CD8-positive, alpha-beta memory T cell (primary cell): ENCODE measurements around the gene NDUFAF8. TPM values are rescaled to one million over a fixed set of nuclear protein-coding genes. Genes with fewer than 3 reads are reported as not detected.

Experiments used
- CTCF ChIA-PET: fragments of 350-600 bp; sonication (Branson Sonifier 250); formaldehyde crosslinking; loops from one replicate; lab custom pipeline; 2021; ENCODE audit warnings: antibody characterized with exemption; lab: Charles Lee
- POLR2A ChIA-PET: fragments of 350-600 bp; sonication (Branson Sonifier 250); formaldehyde crosslinking; loops from one replicate; lab custom pipeline; 2021; ENCODE audit warnings: antibody characterized with exemption; lab: Charles Lee
- DNase-seq, 5 donors: peaks; one replicate each; pipeline versions ENCODE4 v3.0.0 to v3.0.0-alpha.2; 2020 to 2022; ENCODE audit warnings: mixed read lengths in 1 of 5
- H3K27ac ChIP-seq: one replicate; pipeline ENCODE4 v1.7.0; 2013; ENCODE audit warnings: low read depth, mild to moderate bottlenecking, low read length, moderate library complexity
- H3K27me3 ChIP-seq: 2 replicates; pipeline ENCODE4 v1.7.0; 2013; ENCODE audit warnings: low read length, mild to moderate bottlenecking; ENCODE audit not compliant: insufficient read depth, poor library complexity, severe bottlenecking
- H3K36me3 ChIP-seq: 2 replicates; pipeline ENCODE4 v1.7.0; 2013; ENCODE audit warnings: mild to moderate bottlenecking, low read length, moderate library complexity; ENCODE audit not compliant: insufficient read depth
- H3K4me1 ChIP-seq: 2 replicates; pipeline ENCODE4 v1.7.0; 2013; ENCODE audit warnings: mild to moderate bottlenecking, low read length, moderate library complexity; ENCODE audit not compliant: insufficient read depth
- H3K4me3 ChIP-seq: 2 replicates; pipeline ENCODE4 v1.7.0; 2013; ENCODE audit warnings: mild to moderate bottlenecking, low read length
- H3K9me3 ChIP-seq: 2 replicates; pipeline ENCODE4 v1.7.0; 2013; ENCODE audit warnings: mild to moderate bottlenecking, low read length
- H3K27ac Mint-ChIP-seq, 8 donors: one replicate each; pipeline ENCODE4 v1.8.0; 2020 to 2021; ENCODE audit warnings: mixed read lengths in 8 of 8, mild to moderate bottlenecking in 6 of 8, inconsistent platforms in 3 of 8, moderate library complexity in 3 of 8
- H3K27me3 Mint-ChIP-seq, 2 donors: one replicate each; pipeline ENCODE4 v1.8.0; 2020 to 2021; ENCODE audit warnings: mixed read lengths in 2 of 2, mild to moderate bottlenecking in 1 of 2, moderate library complexity in 1 of 2
- H3K36me3 Mint-ChIP-seq, 3 donors: one replicate each; pipeline ENCODE4 v1.8.0; 2020 to 2021; ENCODE audit warnings: mixed read lengths in 3 of 3, inconsistent platforms in 1 of 3, mild to moderate bottlenecking in 1 of 3
- H3K4me1 Mint-ChIP-seq, 3 donors: one replicate each; pipeline ENCODE4 v1.8.0; 2020 to 2021; ENCODE audit warnings: mixed read lengths in 3 of 3, inconsistent platforms in 1 of 3, mild to moderate bottlenecking in 1 of 3
- H3K4me3 Mint-ChIP-seq, 7 donors: one replicate each; pipeline ENCODE4 v1.8.0; 2020 to 2021; ENCODE audit warnings: mixed read lengths in 7 of 7, mild to moderate bottlenecking in 6 of 7, moderate library complexity in 4 of 7, inconsistent platforms in 2 of 7
- H3K9me3 Mint-ChIP-seq, 5 donors: one replicate each; pipeline ENCODE4 v1.8.0; 2020 to 2022; ENCODE audit warnings: mixed read lengths in 5 of 5, mild to moderate bottlenecking in 3 of 5, moderate library complexity in 2 of 5, inconsistent platforms in 1 of 5
- polyA plus RNA-seq: library from polyadenylated mRNA; unstranded; fragments of 300-500 nt; fragmentation: Illumina TruSeq; gene quantifications from one replicate; pipeline ENCODE4 v1.2.3, GENCODE V29; 2021
- total RNA-seq, 2 experiments: library from RNA; stranded (reverse); gene quantifications; one replicate each; pipeline ENCODE4 v1.2.3, GENCODE V29; 2021

Gene NDUFAF8
- total and polyA plus RNA-seq, 3 experiments from 2014 or later: 76.4 to 138 (median 136) TPM

DNA sequence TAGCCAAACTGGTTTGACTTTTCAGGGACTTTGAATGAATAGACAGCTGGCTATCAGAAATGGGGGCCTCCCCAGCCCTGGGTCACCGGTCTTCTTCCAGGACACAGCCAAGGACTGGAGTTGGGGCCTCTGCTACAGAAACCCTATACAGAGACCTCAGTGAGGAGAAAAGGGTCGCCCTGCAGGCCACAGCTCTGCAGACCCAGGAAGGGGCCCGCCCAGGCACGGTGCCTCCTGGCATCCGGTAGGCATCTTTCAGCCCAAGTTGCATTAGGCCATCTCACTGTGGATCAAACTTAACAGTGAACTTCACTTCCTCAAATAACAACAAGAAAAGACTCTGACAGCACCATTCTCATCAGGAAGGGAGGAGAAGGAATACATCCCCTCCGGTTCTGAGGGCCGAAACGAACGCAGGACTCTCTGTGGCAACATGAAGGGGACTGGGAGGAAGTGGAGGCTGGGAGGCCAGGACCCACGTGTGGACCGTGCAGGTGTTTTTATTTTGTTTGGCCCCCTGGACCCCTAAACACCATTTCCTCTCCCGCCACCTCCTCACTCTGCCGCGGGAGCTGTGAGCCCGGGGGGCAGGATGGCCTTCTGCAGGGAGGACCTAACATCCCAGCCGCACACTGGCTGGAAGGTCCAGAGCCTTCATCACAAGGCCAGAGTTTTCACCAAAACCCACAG, 48.8 kb downstream of the NDUFAF8 start:
- Histone ChIP-seq H3K9me3 (no peaks in the 10 kb centered on the region), H3K27me3 (no peaks in the 10 kb centered on the region), H3K4me3 (no peak overlapping the region), H3K27ac (no peak overlapping the region), H3K4me1 (peaks cover 28% of the 10 kb centered on the region), H3K36me3 (peaks cover 4% of the 10 kb centered on the region)
- Mint-ChIP-seq H3K4me3 (peak overlapping the region in 3 of 7 donors; percentile 54 to 67 (median 66)), H3K36me3 (peaks cover 0 to 44% (median 9%) of the 10 kb centered on the region in 3 donors), H3K27me3 (no peaks in the 10 kb centered on the region), H3K4me1 (peaks cover 37 to 59% (median 59%) of the 10 kb centered on the region in 3 donors), H3K9me3 (no peaks in the 10 kb centered on the region), H3K27ac (peak overlapping the region in 7 of 8 donors; percentile 50 to 96 (median 78))
- ChIA-PET CTCF (no interaction called here), POLR2A (interaction anchor here (0.6 kb wide), 1 partner anchor 643 kb away, joined by 4 read pairs; no protein-coding TSS in a partner anchor)
- DNase-seq: no peak

DNA sequence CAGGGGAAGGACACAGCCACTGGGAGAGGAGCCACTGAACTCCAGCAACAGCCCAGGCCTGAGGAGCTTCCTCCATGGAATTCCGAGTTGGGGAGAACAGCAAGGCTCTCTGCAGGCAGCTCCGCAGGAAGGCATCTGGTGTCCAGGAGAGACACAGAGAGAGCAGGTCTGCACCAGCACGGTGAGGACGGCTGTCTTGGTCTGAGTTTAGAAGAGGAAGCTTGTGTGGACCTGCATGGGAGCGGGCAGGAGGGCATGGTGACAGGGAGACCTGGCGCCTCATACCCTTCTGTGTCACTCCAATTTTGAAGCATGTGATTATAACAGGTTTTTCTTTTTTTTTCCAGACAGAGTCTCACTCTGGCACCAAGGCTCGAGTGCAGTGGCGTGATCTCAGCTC, 49.6 kb downstream of the NDUFAF8 start:
- H3K4me1 ChIP-seq: peaks cover 34% of the 10 kb centered on the region
- peaks cover 0 to 44% (median 9%) of the 10 kb centered on the region in 3 donors for H3K36me3 Mint-ChIP-seq
- CTCF ChIA-PET: no interaction called here
- no peaks in the 10 kb centered on the region for H3K27me3 Mint-ChIP-seq
- peak overlapping the region in 2 of 8 donors; percentile 33 to 96 for H3K27ac Mint-ChIP-seq
- peaks cover 4% of the 10 kb centered on the region for H3K36me3 ChIP-seq
- no peak overlapping the region for H3K4me3 Mint-ChIP-seq
- H3K27me3 ChIP-seq: no peaks in the 10 kb centered on the region
- DNase-seq: no peak
- no peaks in the 10 kb centered on the region for H3K9me3 ChIP-seq
- no peaks in the 10 kb centered on the region for H3K9me3 Mint-ChIP-seq
- no peak overlapping the region for H3K27ac ChIP-seq
- POLR2A ChIA-PET: no interaction called here
- peaks cover 39 to 67% (median 66%) of the 10 kb centered on the region in 3 donors for H3K4me1 Mint-ChIP-seq
- no peak overlapping the region for H3K4me3 ChIP-seq

DNA sequence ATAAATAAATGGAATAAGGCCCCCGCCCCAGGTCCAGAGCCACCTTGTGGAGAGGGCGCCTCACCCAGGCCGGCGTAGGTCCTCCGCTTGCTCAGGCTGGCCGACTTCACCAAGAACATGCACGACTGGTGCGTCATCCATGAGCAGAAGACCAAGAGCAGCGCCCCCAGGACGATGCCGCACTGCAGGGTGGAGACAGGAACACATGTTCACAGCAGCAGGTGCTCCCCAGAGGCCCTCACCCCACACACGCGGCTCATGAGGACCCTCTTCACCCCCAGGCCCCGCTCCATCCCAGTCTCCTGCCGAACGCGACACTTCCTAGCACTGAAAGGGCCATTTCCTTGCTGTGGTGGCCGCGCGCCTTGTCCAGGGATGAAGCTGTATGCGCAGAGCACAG, 50.5 kb downstream of the NDUFAF8 start:
- POLR2A ChIA-PET: no interaction called here
- Histone ChIP-seq H3K9me3 (no peaks in the 10 kb centered on the region), H3K4me1 (peaks cover 36% of the 10 kb centered on the region), H3K36me3 (peaks cover 4% of the 10 kb centered on the region), H3K27ac (no peak overlapping the region), H3K27me3 (no peaks in the 10 kb centered on the region), H3K4me3 (no peak overlapping the region)
- peak overlapping the region in 2 of 8 donors; percentile 44 to 45 for H3K27ac Mint-ChIP-seq
- peaks cover 0 to 44% (median 9%) of the 10 kb centered on the region in 3 donors for H3K36me3 Mint-ChIP-seq
- no peak for DNase-seq
- H3K4me1 Mint-ChIP-seq: peaks cover 43 to 71% (median 70%) of the 10 kb centered on the region in 3 donors
- H3K4me3 Mint-ChIP-seq: no peak overlapping the region
- CTCF ChIA-PET: no interaction called here
- H3K9me3 Mint-ChIP-seq: no peaks in the 10 kb centered on the region
- no peaks in the 10 kb centered on the region for H3K27me3 Mint-ChIP-seq

DNA sequence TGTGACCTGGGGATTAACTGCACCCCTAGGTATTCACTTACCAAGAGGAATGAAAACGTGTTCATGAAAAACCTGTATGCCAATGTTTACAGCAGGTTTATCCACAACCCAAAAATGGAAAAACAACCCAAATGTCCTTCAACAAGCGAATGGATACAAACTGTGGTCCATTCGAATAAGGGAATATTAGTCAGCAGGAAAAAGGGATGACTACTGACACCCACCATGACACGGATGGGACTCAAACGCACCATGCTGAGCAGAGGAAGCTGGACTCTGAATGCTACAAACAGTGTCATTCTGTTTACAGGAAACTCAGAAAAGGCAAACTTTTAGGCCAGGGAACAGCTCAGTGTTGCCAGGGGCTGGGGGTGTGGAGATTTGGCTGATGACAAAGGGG, 51.1 kb downstream of the NDUFAF8 start:
- H3K36me3 Mint-ChIP-seq: peaks cover 0 to 40% (median 8%) of the 10 kb centered on the region in 3 donors
- ChIA-PET CTCF (interaction anchor here (1.4 to 4.2 kb wide), 2 partner anchors 195 to 317 kb away, joined by 3 to 28 read pairs; no protein-coding TSS in a partner anchor), POLR2A (no interaction called here)
- H3K27ac Mint-ChIP-seq: peak overlapping the region in 3 of 8 donors; percentile 27 to 45 (median 44)
- Histone ChIP-seq H3K9me3 (no peaks in the 10 kb centered on the region), H3K36me3 (peaks cover 4% of the 10 kb centered on the region), H3K27me3 (no peaks in the 10 kb centered on the region), H3K4me1 (peaks cover 30% of the 10 kb centered on the region), H3K4me3 (no peak overlapping the region), H3K27ac (no peak overlapping the region)
- DNase-seq: no peak
- H3K27me3 Mint-ChIP-seq: no peaks in the 10 kb centered on the region
- H3K9me3 Mint-ChIP-seq: no peaks in the 10 kb centered on the region
- peaks cover 38 to 65% (median 64%) of the 10 kb centered on the region in 3 donors for H3K4me1 Mint-ChIP-seq
- H3K4me3 Mint-ChIP-seq: peak overlapping the region in 1 of 7 donors; percentile 68

Other genes with a start within 250 kb of the NDUFAF8 start
- 10 to 100 TPM; 31.2 to 32.7 TPM for gene CHMP6, start 247.5 kb upstream of the NDUFAF8 start, total RNA-seq
- 45.1 TPM for gene CHMP6, start 247.5 kb upstream of the NDUFAF8 start, polyA plus RNA-seq
- gene BAIAP2, start 204.2 kb upstream of the NDUFAF8 start, total RNA-seq: 1 to 10 TPM; 5.3 to 8.8 TPM
- gene BAIAP2, start 204.2 kb upstream of the NDUFAF8 start, polyA plus RNA-seq: 6.6 TPM
- not detected for gene PVALEF, start 73.8 kb upstream of the NDUFAF8 start, total RNA-seq
- not detected for gene PVALEF, start 73.8 kb upstream of the NDUFAF8 start, polyA plus RNA-seq
- gene AATK, start 73.1 kb upstream of the NDUFAF8 start, total RNA-seq: under 1 TPM; 0.29 to 0.55 TPM
- not detected for gene AATK, start 73.1 kb upstream of the NDUFAF8 start, polyA plus RNA-seq
- 10 to 100 TPM; 13.2 to 13.3 TPM for gene CEP131, start 16.4 kb upstream of the NDUFAF8 start, total RNA-seq
- 6.5 TPM for gene CEP131, start 16.4 kb upstream of the NDUFAF8 start, polyA plus RNA-seq
- gene TEPSIN, start 263 bp upstream of the NDUFAF8 start, total RNA-seq: 10 to 100 TPM; 41.2 to 44.2 TPM
- 6.2 TPM for gene TEPSIN, start 263 bp upstream of the NDUFAF8 start, polyA plus RNA-seq
- gene SLC38A10, start 56.0 kb downstream of the NDUFAF8 start, total RNA-seq: 10 to 100 TPM; 49.0 to 51.0 TPM
- gene SLC38A10, start 56.0 kb downstream of the NDUFAF8 start, polyA plus RNA-seq: 71.1 TPM
- gene BAHCC1, start 156.1 kb downstream of the NDUFAF8 start, total RNA-seq: not detected
- gene BAHCC1, start 156.1 kb downstream of the NDUFAF8 start, polyA plus RNA-seq: not detected